Right hindlimb (tissue), 1 donor: ENCODE results near the gene SYNPO2.
A peak's percentile ranks its signal among the peaks of the same experiment; 100 is the strongest.

Experiments used
- DNase-seq: peaks from one replicate; pipeline ENCODE4 v3.0.0-alpha.2; 2018

SYNPO2 gene

GRCh38 chr4:119081943-119082342, 193.3 kb downstream of the SYNPO2 start:
- no peak for DNase-seq

GRCh38 chr4:119082661-119083060, 194.0 kb downstream of the SYNPO2 start:
- DNase-seq, result no peak

GRCh38 chr4:119084513-119084912, 195.9 kb downstream of the SYNPO2 start:
- no peak for DNase-seq

GRCh38 chr4:119087121-119087520, 198.5 kb downstream of the SYNPO2 start:
- DNase-seq, result no peak

GRCh38 chr4:119087656-119088055, 199.0 kb downstream of the SYNPO2 start:
- DNase-seq, result no peak

- DNase-seq, result no peak
These were observed 204.6 kb downstream of the SYNPO2 start for GRCh38 chr4:119093042-119093827.

GRCh38 chr4:119097282-119097900, 208.7 kb downstream of the SYNPO2 start:
- DNase-seq, result no peak

- DNase-seq, result no peak
These were observed 209.7 kb downstream of the SYNPO2 start for GRCh38 chr4:119098306-119098705.

- DNase-seq, result no peak
These were observed 210.7 kb downstream of the SYNPO2 start for GRCh38 chr4:119099227-119099810.

- no peak for DNase-seq
These were observed 212.0 kb downstream of the SYNPO2 start for GRCh38 chr4:119100655-119101054.

GRCh38 chr4:119103263-119103662, 214.6 kb downstream of the SYNPO2 start:
- no peak for DNase-seq

- no peak for DNase-seq
These were observed 216.1 kb downstream of the SYNPO2 start for GRCh38 chr4:119104644-119105273.

GRCh38 chr4:119105605-119106004, 217.0 kb downstream of the SYNPO2 start:
- no peak for DNase-seq

GRCh38 chr4:119106036-119107000, 217.7 kb downstream of the SYNPO2 start:
- DNase-seq, result peak; percentile 19

GRCh38 chr4:119110121-119110520, 221.5 kb downstream of the SYNPO2 start:
- DNase-seq, result no peak
